ENCODE data around the gene NLRC4. TPM values are rescaled to one million over a fixed set of nuclear protein-coding genes. Genes with fewer than 3 reads are reported as not detected.

Gene NLRC4
- total and polyA plus RNA-seq, 9 of the 15 experiments (the other 6 are each of a cell fraction or from before 2014, with no cell fraction given): 0.03 to 0.18 (median 0.06) TPM; not detected in 2

Small RNA genes lying within 50 kb of the gene (small RNA-seq; reads per million reads assigned to genes)
- gene RNU6-647P: not detected

Other genes with a start within 250 kb of the NLRC4 start
- gene DPY30, start 225.1 kb downstream of the NLRC4 start, total RNA-seq (2014; rRNA removed): 63.8 and 64.6 TPM in 2 replicates
- 89.8 and 98.4 TPM in 2 replicates for gene DPY30, start 225.1 kb downstream of the NLRC4 start, total RNA-seq (2014; rRNA removed; fragmentation: Illumina TruSeq; extraction: Trizol)
- 87.1 and 90.1 TPM in 2 replicates for gene DPY30, start 225.1 kb downstream of the NLRC4 start, total RNA-seq (2015; rRNA removed; fragmentation: Illumina TruSeq; extraction: Trizol)
- gene DPY30, start 225.1 kb downstream of the NLRC4 start, total RNA-seq (2021): 82.4 and 90.4 TPM in 2 replicates
- 104 and 152 TPM in 2 replicates for gene DPY30, start 225.1 kb downstream of the NLRC4 start, polyA plus RNA-seq (2011; rRNA removed)
- gene DPY30, start 225.1 kb downstream of the NLRC4 start, polyA plus RNA-seq (2014; fragmentation: Illumina TruSeq; extraction: Trizol): 101 and 116 TPM in 2 replicates
- 100 to 1,000 TPM; 375 to 402 TPM for gene DPY30, start 225.1 kb downstream of the NLRC4 start, polyA plus RNA-seq (2014; fragmentation: Nextera tagmentation; extraction: Ambion mirVana)
- gene DPY30, start 225.1 kb downstream of the NLRC4 start, polyA plus RNA-seq (2014; rRNA removed): 132 and 135 TPM in 2 replicates
- gene SPAST, start 201.3 kb downstream of the NLRC4 start, total RNA-seq (2014; rRNA removed): 19.0 and 22.4 TPM in 2 replicates
- gene SPAST, start 201.3 kb downstream of the NLRC4 start, total RNA-seq (2014; rRNA removed; fragmentation: Illumina TruSeq; extraction: Trizol): 28.8 and 33.7 TPM in 2 replicates
- 32.7 and 37.0 TPM in 2 replicates for gene SPAST, start 201.3 kb downstream of the NLRC4 start, total RNA-seq (2015; rRNA removed; fragmentation: Illumina TruSeq; extraction: Trizol)
- 25.2 and 25.8 TPM in 2 replicates for gene SPAST, start 201.3 kb downstream of the NLRC4 start, total RNA-seq (2021)
- gene SPAST, start 201.3 kb downstream of the NLRC4 start, polyA plus RNA-seq (2011; rRNA removed): 10.5 and 16.1 TPM in 2 replicates
- gene SPAST, start 201.3 kb downstream of the NLRC4 start, polyA plus RNA-seq (2014; fragmentation: Illumina TruSeq; extraction: Trizol): 21.4 and 25.0 TPM in 2 replicates
- 10 to 100 TPM in 1 of 2 experiments, 1 to 10 TPM in 1; 7.4 to 12.6 TPM for gene SPAST, start 201.3 kb downstream of the NLRC4 start, polyA plus RNA-seq (2014; fragmentation: Nextera tagmentation; extraction: Ambion mirVana)
- 11.7 and 13.4 TPM in 2 replicates for gene SPAST, start 201.3 kb downstream of the NLRC4 start, polyA plus RNA-seq (2014; rRNA removed)
- 12.1 and 18.1 TPM in 2 replicates for gene SLC30A6, start 99.0 kb downstream of the NLRC4 start, total RNA-seq (2014; rRNA removed)
- gene SLC30A6, start 99.0 kb downstream of the NLRC4 start, total RNA-seq (2014; rRNA removed; fragmentation: Illumina TruSeq; extraction: Trizol): 31.6 and 32.0 TPM in 2 replicates
- gene SLC30A6, start 99.0 kb downstream of the NLRC4 start, total RNA-seq (2015; rRNA removed; fragmentation: Illumina TruSeq; extraction: Trizol): 27.3 and 28.5 TPM in 2 replicates
- 23.8 and 25.9 TPM in 2 replicates for gene SLC30A6, start 99.0 kb downstream of the NLRC4 start, total RNA-seq (2021)
- 36.0 and 42.8 TPM in 2 replicates for gene SLC30A6, start 99.0 kb downstream of the NLRC4 start, polyA plus RNA-seq (2011; rRNA removed)
- 21.3 and 24.4 TPM in 2 replicates for gene SLC30A6, start 99.0 kb downstream of the NLRC4 start, polyA plus RNA-seq (2014; fragmentation: Illumina TruSeq; extraction: Trizol)
- gene SLC30A6, start 99.0 kb downstream of the NLRC4 start, polyA plus RNA-seq (2014; fragmentation: Nextera tagmentation; extraction: Ambion mirVana): 10 to 100 TPM; 13.6 to 17.8 TPM
- gene SLC30A6, start 99.0 kb downstream of the NLRC4 start, polyA plus RNA-seq (2014; rRNA removed): 14.1 and 17.9 TPM in 2 replicates
- gene YIPF4, start 13.0 kb upstream of the NLRC4 start, total RNA-seq (2014; rRNA removed): 7.0 and 8.6 TPM in 2 replicates
- 39.6 and 51.0 TPM in 2 replicates for gene YIPF4, start 13.0 kb upstream of the NLRC4 start, total RNA-seq (2014; rRNA removed; fragmentation: Illumina TruSeq; extraction: Trizol)
- gene YIPF4, start 13.0 kb upstream of the NLRC4 start, total RNA-seq (2015; rRNA removed; fragmentation: Illumina TruSeq; extraction: Trizol): 15.3 and 17.5 TPM in 2 replicates
- 42.7 and 46.9 TPM in 2 replicates for gene YIPF4, start 13.0 kb upstream of the NLRC4 start, total RNA-seq (2021)
- gene YIPF4, start 13.0 kb upstream of the NLRC4 start, polyA plus RNA-seq (2011; rRNA removed): 14.6 and 26.5 TPM in 2 replicates
- gene YIPF4, start 13.0 kb upstream of the NLRC4 start, polyA plus RNA-seq (2014; fragmentation: Illumina TruSeq; extraction: Trizol): 13.1 and 13.9 TPM in 2 replicates
- 1 to 10 TPM; 4.9 to 7.7 TPM for gene YIPF4, start 13.0 kb upstream of the NLRC4 start, polyA plus RNA-seq (2014; fragmentation: Nextera tagmentation; extraction: Ambion mirVana)
- 25.4 and 26.5 TPM in 2 replicates for gene YIPF4, start 13.0 kb upstream of the NLRC4 start, polyA plus RNA-seq (2014; rRNA removed)
- 49.8 and 73.8 TPM in 2 replicates for gene BIRC6, start 92.1 kb upstream of the NLRC4 start, total RNA-seq (2014; rRNA removed)
- gene BIRC6, start 92.1 kb upstream of the NLRC4 start, total RNA-seq (2014; rRNA removed; fragmentation: Illumina TruSeq; extraction: Trizol): 91.9 and 101 TPM in 2 replicates
- 94.9 and 110 TPM in 2 replicates for gene BIRC6, start 92.1 kb upstream of the NLRC4 start, total RNA-seq (2015; rRNA removed; fragmentation: Illumina TruSeq; extraction: Trizol)
- gene BIRC6, start 92.1 kb upstream of the NLRC4 start, total RNA-seq (2021): 72.1 and 73.8 TPM in 2 replicates
- gene BIRC6, start 92.1 kb upstream of the NLRC4 start, polyA plus RNA-seq (2011; rRNA removed): 69.5 and 75.3 TPM in 2 replicates
- gene BIRC6, start 92.1 kb upstream of the NLRC4 start, polyA plus RNA-seq (2014; fragmentation: Illumina TruSeq; extraction: Trizol): 34.1 and 37.1 TPM in 2 replicates
- gene BIRC6, start 92.1 kb upstream of the NLRC4 start, polyA plus RNA-seq (2014; fragmentation: Nextera tagmentation; extraction: Ambion mirVana): 10 to 100 TPM; 18.8 to 30.7 TPM
- 27.8 and 28.1 TPM in 2 replicates for gene BIRC6, start 92.1 kb upstream of the NLRC4 start, polyA plus RNA-seq (2014; rRNA removed)